ENCODE measurements around the gene CEP97.
"Not testable (repeated sequence)": the region's sequence is repeated elsewhere in the genome, so short reads cannot be mapped to it uniquely, and the experiment has no call there.

Gene CEP97

GRCh38 chr3:101701696-101702634 lies 22.4 kb upstream of the CEP97 start:
- DNase-seq (ENCODE audit: insufficient read length, low spot score) (no peak), FAIRE-seq (no peak)

- DNase-seq (ENCODE audit: insufficient read length, low spot score) = no peak
- no peak for FAIRE-seq
Observed at GRCh38 chr3:101702726-101703125, 21.7 kb upstream of the CEP97 start.

- FAIRE-seq = no peak
Observed at GRCh38 chr3:101703169-101703568, 21.2 kb upstream of the CEP97 start.

GRCh38 chr3:101704639-101705038 lies 19.8 kb upstream of the CEP97 start:
- FAIRE-seq; DNase-seq (ENCODE audit: insufficient read length, low spot score): not testable (repeated sequence)

More at GRCh38 chr3:101703169-101703568, 21.2 kb upstream of the CEP97 start:
- no peak for DNase-seq (ENCODE audit: insufficient read length, low spot score)

GRCh38 chr3:101709126-101709525 lies 15.3 kb upstream of the CEP97 start:
- DNase-seq (ENCODE audit: insufficient read length, low spot score) (no peak), FAIRE-seq (no peak)

GRCh38 chr3:101718455-101718854 lies 6.0 kb upstream of the CEP97 start:
- DNase-seq (ENCODE audit: insufficient read length, low spot score) (no peak), FAIRE-seq (no peak)

- FAIRE-seq = no peak
- no peak for DNase-seq (ENCODE audit: insufficient read length, low spot score)
Observed at GRCh38 chr3:101719604-101720185, 4.7 kb upstream of the CEP97 start.

- DNase-seq (ENCODE audit: insufficient read length, low spot score) (no peak), FAIRE-seq (no peak)
Observed at GRCh38 chr3:101720851-101721840, 3.3 kb upstream of the CEP97 start.

- no peak for FAIRE-seq
- no peak for DNase-seq (ENCODE audit: insufficient read length, low spot score)
Observed at GRCh38 chr3:101722394-101723173, 1.8 kb upstream of the CEP97 start.

GRCh38 chr3:101725194-101725889 lies 928 bp downstream of the CEP97 start:
- no peak for DNase-seq (ENCODE audit: insufficient read length, low spot score)

GRCh38 chr3:101725890-101726275 lies 1.5 kb downstream of the CEP97 start:
- DNase-seq (ENCODE audit: insufficient read length, low spot score) (no peak), FAIRE-seq (no peak)

More at GRCh38 chr3:101725194-101725889, 928 bp downstream of the CEP97 start:
- FAIRE-seq = no peak

- FAIRE-seq (no peak), DNase-seq (ENCODE audit: insufficient read length, low spot score) (no peak)
Observed at GRCh38 chr3:101729586-101729985, 5.2 kb downstream of the CEP97 start.

GRCh38 chr3:101730839-101731238 lies 6.4 kb downstream of the CEP97 start:
- DNase-seq (ENCODE audit: insufficient read length, low spot score) (no peak), FAIRE-seq (no peak)

- DNase-seq (ENCODE audit: insufficient read length, low spot score) (no peak), FAIRE-seq (no peak)
Observed at GRCh38 chr3:101732240-101732641, 7.8 kb downstream of the CEP97 start.

- FAIRE-seq = no peak
- DNase-seq (ENCODE audit: insufficient read length, low spot score) = no peak
Observed at GRCh38 chr3:101735833-101736232, 11.4 kb downstream of the CEP97 start.

- DNase-seq (ENCODE audit: insufficient read length, low spot score); FAIRE-seq: not testable (repeated sequence)
Observed at GRCh38 chr3:101741914-101742313, 17.5 kb downstream of the CEP97 start.

- DNase-seq (ENCODE audit: insufficient read length, low spot score) = no peak
- no peak for FAIRE-seq
Observed at GRCh38 chr3:101744811-101745210, 20.4 kb downstream of the CEP97 start.

GRCh38 chr3:101745934-101746333 lies 21.5 kb downstream of the CEP97 start:
- not testable (repeated sequence) for FAIRE-seq; DNase-seq (ENCODE audit: insufficient read length, low spot score)

- not testable (repeated sequence) for DNase-seq (ENCODE audit: insufficient read length, low spot score); FAIRE-seq
Observed at GRCh38 chr3:101753386-101754113, 29.1 kb downstream of the CEP97 start.

All from HTR-8/SVneo (cell line).